ENCODE data around the gene HLA-DMB. TPM values are rescaled to one million over a fixed set of nuclear protein-coding genes. Genes with fewer than 3 reads are reported as not detected.

The HLA-DMB gene
- total RNA-seq, 1 donor from 2014 or later, result 0.26 TPM

- no peak for DNase-seq (ENCODE audit: low read depth)
- Histone ChIP-seq H3K36me3 (ENCODE audit: control insufficient read depth, insufficient read depth, low read length) (no peaks in the 10 kb centered on the region), H3K27me3 (ENCODE audit: control insufficient read depth, insufficient read depth, low read length) (peaks cover 10% of the 10 kb centered on the region), H3K4me3 (ENCODE audit: low read depth, low read length) (no peak overlapping the region)
- no peak for TF ChIP-seq CTCF (IDR thresholded peaks at IDR 0.05; ENCODE audit: insufficient read depth, low read length, severe bottlenecking)
- FAIRE-seq, result no peak
Observed at GRCh38 chr6:32936239-32937152, 4.3 kb downstream of the HLA-DMB start.

- Histone ChIP-seq H3K27me3 (ENCODE audit: control insufficient read depth, insufficient read depth, low read length) (peaks cover 10% of the 10 kb centered on the region), H3K4me3 (ENCODE audit: low read depth, low read length) (no peak overlapping the region), H3K36me3 (ENCODE audit: control insufficient read depth, insufficient read depth, low read length) (no peaks in the 10 kb centered on the region)
- TF ChIP-seq CTCF (IDR thresholded peaks at IDR 0.05; ENCODE audit: insufficient read depth, low read length, severe bottlenecking), result no peak
- no peak for DNase-seq (ENCODE audit: low read depth)
- no peak for FAIRE-seq
Observed at GRCh38 chr6:32935551-32936238, 5.1 kb downstream of the HLA-DMB start.

- no peaks in the 10 kb centered on the region for H3K36me3 ChIP-seq (ENCODE audit: control insufficient read depth, insufficient read depth, low read length)
- DNase-seq (ENCODE audit: low read depth) (peak; percentile 63), FAIRE-seq (no peak)
- peak; percentile 76 for TF ChIP-seq CTCF (IDR thresholded peaks at IDR 0.05; ENCODE audit: insufficient read depth, low read length, severe bottlenecking)
- H3K4me3 ChIP-seq (ENCODE audit: low read depth, low read length), result no peak overlapping the region
- H3K27me3 ChIP-seq (ENCODE audit: control insufficient read depth, insufficient read depth, low read length), result peaks cover 10% of the 10 kb centered on the region
Observed at GRCh38 chr6:32933661-32934085, 7.2 kb downstream of the HLA-DMB start.

GRCh38 chr6:32932132-32932868 is 8.5 kb downstream of the HLA-DMB start:
- no peak for TF ChIP-seq CTCF (IDR thresholded peaks at IDR 0.05; ENCODE audit: insufficient read depth, low read length, severe bottlenecking)
- DNase-seq (ENCODE audit: low read depth), result no peak
- no peak for FAIRE-seq
- H3K4me3 ChIP-seq (ENCODE audit: low read depth, low read length), result no peak overlapping the region
- H3K27me3 ChIP-seq (ENCODE audit: control insufficient read depth, insufficient read depth, low read length), result peaks cover 8% of the 10 kb centered on the region
- H3K36me3 ChIP-seq (ENCODE audit: control insufficient read depth, insufficient read depth, low read length), result no peaks in the 10 kb centered on the region

- TF ChIP-seq CTCF (IDR thresholded peaks at IDR 0.05; ENCODE audit: insufficient read depth, low read length, severe bottlenecking), result no peak
- Histone ChIP-seq H3K36me3 (ENCODE audit: control insufficient read depth, insufficient read depth, low read length) (no peaks in the 10 kb centered on the region), H3K27me3 (ENCODE audit: control insufficient read depth, insufficient read depth, low read length) (peaks cover 6% of the 10 kb centered on the region), H3K4me3 (ENCODE audit: low read depth, low read length) (no peak overlapping the region)
- FAIRE-seq (no peak), DNase-seq (ENCODE audit: low read depth) (no peak)
Observed at GRCh38 chr6:32931211-32931610, 9.6 kb downstream of the HLA-DMB start.
